ENCODE data around the gene C7.
A peak's percentile ranks its signal among the peaks of the same experiment; 100 is the strongest.

C7 gene

DNA sequence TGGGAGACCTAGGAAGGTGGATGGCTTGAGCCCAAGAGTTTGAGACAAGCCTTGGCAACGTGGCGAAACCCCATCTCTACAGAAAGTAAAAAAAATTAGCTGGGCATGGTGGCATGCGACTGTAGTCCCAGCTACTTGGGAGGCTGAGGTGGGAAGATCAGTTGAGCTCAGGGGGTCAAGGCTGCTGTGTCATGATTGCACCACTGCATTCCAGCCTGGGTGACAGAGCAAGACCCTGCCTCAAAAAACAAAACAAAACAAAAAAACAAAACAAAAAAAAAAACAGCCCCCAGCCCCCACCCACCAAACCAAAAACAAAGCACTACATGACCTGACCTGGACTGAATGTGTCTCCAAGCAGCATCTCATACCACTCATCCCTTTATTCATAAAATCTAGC, 33.3 kb upstream of the C7 start:
- Histone ChIP-seq H3K9me2 (replicated peaks; ENCODE audit: control insufficient read depth, low read length) (no peaks in the 10 kb centered on the region), H3K9me3 (ENCODE audit: control insufficient read depth, insufficient read depth, low read length) (no peaks in the 10 kb centered on the region), H3K4me3 (ENCODE audit: low read length) (no peak overlapping the region), H3K36me3 (ENCODE audit: control insufficient read depth, low read length) (no peaks in the 10 kb centered on the region), H3K27me3 (ENCODE audit: control insufficient read depth, low read length) (no peaks in the 10 kb centered on the region), H3K79me2 (ENCODE audit: control insufficient read depth, low read length) (no peaks in the 10 kb centered on the region), H3F3A (ENCODE audit: control insufficient read depth, insufficient read depth) (no peaks in the 10 kb centered on the region), H3K27ac (ENCODE audit: low read depth, low read length) (no peak overlapping the region), H3K4me2 (ENCODE audit: low read length) (no peak overlapping the region), H3K4me1 (ENCODE audit: control insufficient read depth, low read length) (no peaks in the 10 kb centered on the region), H4K20me1 (ENCODE audit: control insufficient read depth, insufficient read depth, low read depth, low read length) (no peaks in the 10 kb centered on the region)
- no peak for TF ChIP-seq EZH2phosphoT487 (IDR thresholded peaks at IDR 0.05; ENCODE audit: borderline replicate concordance, low read length)
- TF ChIP-seq, protein P1, sequence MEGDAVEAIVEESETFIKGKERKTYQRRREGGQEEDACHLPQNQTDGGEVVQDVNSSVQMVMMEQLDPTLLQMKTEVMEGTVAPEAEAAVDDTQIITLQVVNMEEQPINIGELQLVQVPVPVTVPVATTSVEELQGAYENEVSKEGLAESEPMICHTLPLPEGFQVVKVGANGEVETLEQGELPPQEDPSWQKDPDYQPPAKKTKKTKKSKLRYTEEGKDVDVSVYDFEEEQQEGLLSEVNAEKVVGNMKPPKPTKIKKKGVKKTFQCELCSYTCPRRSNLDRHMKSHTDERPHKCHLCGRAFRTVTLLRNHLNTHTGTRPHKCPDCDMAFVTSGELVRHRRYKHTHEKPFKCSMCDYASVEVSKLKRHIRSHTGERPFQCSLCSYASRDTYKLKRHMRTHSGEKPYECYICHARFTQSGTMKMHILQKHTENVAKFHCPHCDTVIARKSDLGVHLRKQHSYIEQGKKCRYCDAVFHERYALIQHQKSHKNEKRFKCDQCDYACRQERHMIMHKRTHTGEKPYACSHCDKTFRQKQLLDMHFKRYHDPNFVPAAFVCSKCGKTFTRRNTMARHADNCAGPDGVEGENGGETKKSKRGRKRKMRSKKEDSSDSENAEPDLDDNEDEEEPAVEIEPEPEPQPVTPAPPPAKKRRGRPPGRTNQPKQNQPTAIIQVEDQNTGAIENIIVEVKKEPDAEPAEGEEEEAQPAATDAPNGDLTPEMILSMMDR (IDR thresholded peaks at IDR 0.05; ENCODE audit: low read depth, low read length, poor library complexity, severe bottlenecking): no peak

DNA sequence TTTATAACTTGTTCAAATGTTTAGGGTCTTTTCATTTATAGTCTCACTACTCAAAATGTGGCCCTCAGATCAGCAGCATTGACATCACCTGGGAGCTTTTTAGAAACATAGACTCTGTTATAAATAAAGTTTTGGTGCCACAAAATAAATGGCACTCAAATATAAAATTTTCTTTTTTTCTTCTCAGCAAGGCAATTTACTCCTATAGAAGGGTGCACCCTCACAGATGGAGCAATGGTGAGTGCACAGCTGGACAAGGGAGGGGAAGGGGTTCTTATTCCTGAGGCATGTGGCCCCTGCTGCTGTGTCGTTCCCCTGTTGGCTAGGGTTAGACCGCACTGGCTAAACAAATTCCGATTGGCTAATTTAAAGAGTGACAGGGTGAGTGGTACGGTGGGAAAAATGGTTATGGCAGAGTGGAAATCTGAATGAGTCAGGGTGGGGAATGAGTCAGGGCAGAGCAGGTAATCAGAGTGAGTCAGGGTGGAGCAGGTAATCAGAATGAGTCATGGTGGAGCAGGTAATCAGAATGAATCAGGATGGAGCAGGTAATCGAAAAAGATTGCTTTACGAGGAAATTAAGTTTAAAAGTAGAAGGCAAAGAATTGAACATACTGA, 31.8 kb upstream of the C7 start:
- Histone ChIP-seq H3K9me3 (ENCODE audit: control insufficient read depth, insufficient read depth, low read length) (no peaks in the 10 kb centered on the region), H3K27me3 (ENCODE audit: control insufficient read depth, low read length) (no peaks in the 10 kb centered on the region), H3K36me3 (ENCODE audit: control insufficient read depth, low read length) (no peaks in the 10 kb centered on the region), H3K4me2 (ENCODE audit: low read length) (no peak overlapping the region), H3K27ac (ENCODE audit: low read depth, low read length) (no peak overlapping the region), H3K79me2 (ENCODE audit: control insufficient read depth, low read length) (no peaks in the 10 kb centered on the region), H4K20me1 (ENCODE audit: control insufficient read depth, insufficient read depth, low read depth, low read length) (no peaks in the 10 kb centered on the region), H3F3A (ENCODE audit: control insufficient read depth, insufficient read depth) (no peaks in the 10 kb centered on the region), H3K4me1 (ENCODE audit: control insufficient read depth, low read length) (no peaks in the 10 kb centered on the region), H3K4me3 (ENCODE audit: low read length) (no peak overlapping the region), H3K9me2 (replicated peaks; ENCODE audit: control insufficient read depth, low read length) (no peaks in the 10 kb centered on the region)
- TF ChIP-seq, protein P1 (IDR thresholded peaks at IDR 0.05; ENCODE audit: low read depth, low read length, poor library complexity, severe bottlenecking): no peak
- no peak for TF ChIP-seq EZH2phosphoT487 (IDR thresholded peaks at IDR 0.05; ENCODE audit: borderline replicate concordance, low read length)

DNA sequence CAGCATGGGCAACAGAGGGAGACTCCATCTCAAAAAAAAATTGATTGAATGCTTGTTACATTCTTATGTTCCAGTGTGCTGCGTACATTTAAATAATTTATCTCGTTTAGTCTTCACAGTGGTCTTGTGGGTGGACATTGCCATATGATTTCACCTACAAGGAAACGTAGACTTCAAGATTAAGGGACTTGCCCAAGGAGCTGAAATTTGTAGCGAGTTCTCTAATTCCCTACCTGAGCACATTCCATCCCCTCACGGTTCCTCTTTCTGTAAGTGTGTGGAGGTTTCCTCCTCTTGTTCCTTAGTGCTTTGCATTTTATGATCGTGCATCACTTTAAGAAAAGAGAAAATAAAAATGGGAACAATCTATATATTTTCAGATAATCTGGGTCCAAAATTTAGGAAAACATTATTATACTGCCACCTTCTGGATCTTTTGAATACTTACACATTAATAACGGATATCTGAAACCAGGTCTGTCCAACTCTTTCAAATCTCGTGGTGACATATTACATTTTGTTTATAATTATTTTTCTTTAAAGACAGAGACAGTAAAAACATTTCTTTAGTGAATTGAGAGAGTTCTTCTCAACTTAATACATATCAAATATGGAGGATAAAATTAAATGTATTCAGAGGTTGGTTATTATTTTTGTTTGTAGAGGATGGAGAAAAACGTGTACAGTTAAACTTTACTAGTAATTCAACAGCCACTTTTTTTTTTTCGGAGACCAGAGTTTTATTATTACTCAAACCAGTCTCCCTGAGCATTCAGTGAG, 29.9 kb upstream of the C7 start:
- no peaks in the 10 kb centered on the region for H3K9me2 ChIP-seq (replicated peaks; ENCODE audit: control insufficient read depth, low read length)
- TF ChIP-seq, protein P1 (IDR thresholded peaks at IDR 0.05; ENCODE audit: low read depth, low read length, poor library complexity, severe bottlenecking): peak; percentile 59
- no peak for TF ChIP-seq EZH2phosphoT487 (IDR thresholded peaks at IDR 0.05; ENCODE audit: borderline replicate concordance, low read length)

More for the DNA sequence above, 29.9 kb upstream of the C7 start:
- 0 out of 2 replicates have a peak, but pooled peaks cover under 1% of the 10 kb centered on the region for H3K27me3 ChIP-seq (ENCODE audit: control insufficient read depth, low read length)
- H3F3A ChIP-seq (ENCODE audit: control insufficient read depth, insufficient read depth): no peaks in the 10 kb centered on the region
- H3K9me3 ChIP-seq (ENCODE audit: control insufficient read depth, insufficient read depth, low read length): no peaks in the 10 kb centered on the region
- H4K20me1 ChIP-seq (ENCODE audit: control insufficient read depth, insufficient read depth, low read depth, low read length): no peaks in the 10 kb centered on the region
- H3K79me2 ChIP-seq (ENCODE audit: control insufficient read depth, low read length): no peaks in the 10 kb centered on the region
- no peak overlapping the region for H3K4me2 ChIP-seq (ENCODE audit: low read length)
- no peak overlapping the region for H3K27ac ChIP-seq (ENCODE audit: low read depth, low read length)
- H3K4me3 ChIP-seq (ENCODE audit: low read length): no peak overlapping the region
- no peaks in the 10 kb centered on the region for H3K36me3 ChIP-seq (ENCODE audit: control insufficient read depth, low read length)
- no peaks in the 10 kb centered on the region for H3K4me1 ChIP-seq (ENCODE audit: control insufficient read depth, low read length)
